Natural killer cell (primary cell): ENCODE measurements around the gene ZGPAT. TPM values are rescaled to one million over a fixed set of nuclear protein-coding genes. Genes with fewer than 3 reads are reported as not detected.
A peak's percentile ranks its signal among the peaks of the same experiment; 100 is the strongest.

Experiments
- ATAC-seq, 3 donors: fragments of 150-1000 bp in 2 of 3; fragments of 200-7000 bp in 1 of 3; cut with Tn5 transposase; 1 replicate in 1 of 3; 2 replicates in 2 of 3; pipeline ENCODE4 v1.10.0; 2021; ENCODE audit warnings: mild to moderate bottlenecking in 2 of 3, moderate library complexity in 2 of 3
- DNase-seq, 2 donors: peaks; one replicate each; pipeline versions ENCODE4 v3.0.0 to v3.0.0-alpha.2; 2013 to 2021; ENCODE audit warnings: mixed read lengths in 1 of 2
- H3K27ac ChIP-seq: one replicate; pipeline ENCODE4 v1.5.1; 2013; ENCODE audit warnings: mild to moderate bottlenecking, low read length
- H3K27me3 ChIP-seq: one replicate; pipeline ENCODE4 v1.6.1; 2013; ENCODE audit warnings: low read length; ENCODE audit not compliant: control insufficient read depth, insufficient read depth
- H3K36me3 ChIP-seq: one replicate; pipeline ENCODE4 v1.6.1; 2013; ENCODE audit warnings: low read length; ENCODE audit not compliant: control insufficient read depth, insufficient read depth
- H3K4me1 ChIP-seq: one replicate; pipeline ENCODE4 v1.6.1; 2013; ENCODE audit warnings: low read length; ENCODE audit not compliant: control insufficient read depth, insufficient read depth
- H3K4me3 ChIP-seq: one replicate; pipeline ENCODE4 v1.5.1; 2013; ENCODE audit warnings: low read length
- H3K9me3 ChIP-seq: one replicate; pipeline ENCODE4 v1.6.1; 2013; ENCODE audit warnings: low read length; ENCODE audit not compliant: control insufficient read depth, insufficient read depth
- H3K27ac Mint-ChIP-seq, 2 donors: one replicate each; pipeline ENCODE4 v1.8.0; 2022; ENCODE audit warnings: mild to moderate bottlenecking in 2 of 2, mixed read lengths in 2 of 2, moderate library complexity in 1 of 2
- H3K27me3 Mint-ChIP-seq, 2 donors: one replicate each; pipeline ENCODE4 v1.8.0; 2022; ENCODE audit warnings: low read depth in 2 of 2, mixed read lengths in 2 of 2
- H3K36me3 Mint-ChIP-seq: one replicate; pipeline ENCODE4 v1.8.0; 2022; ENCODE audit warnings: mixed read lengths
- H3K4me1 Mint-ChIP-seq, 2 donors: one replicate each; pipeline ENCODE4 v1.8.0; 2022; ENCODE audit warnings: mixed read lengths in 2 of 2
- H3K4me3 Mint-ChIP-seq: one replicate; pipeline ENCODE4 v1.8.0; 2022; ENCODE audit warnings: mild to moderate bottlenecking, moderate library complexity, mixed read lengths
- H3K9me3 Mint-ChIP-seq, 2 donors: one replicate each; pipeline ENCODE4 v1.8.0; 2022; ENCODE audit warnings: mixed read lengths in 2 of 2
- CTCF ChIP-seq: fragments of 200-600 bp; IDR thresholded peaks from one replicate; pipeline ENCODE4 v1.8.0; 2022; ENCODE audit warnings: antibody characterized with exemption
- WGBS: methylation state at CpG from one replicate; pipeline ENCODE4 v1.1.7; 2013; ENCODE audit warnings: missing lambda C conversion rate; ENCODE audit not compliant: insufficient coverage; 5-methylcytosine and 5-hydroxymethylcytosine counted together
- intact Hi-C: fragments of 100-400 bp; cut with micrococcal nuclease; formaldehyde crosslinking; loops from one replicate; pipeline ENCODE4 v1.14.2; 2022
- total RNA-seq, 4 donors: library from RNA; stranded (reverse); fragments of 120-200 nt in 1 of 4; gene quantifications; one replicate each; pipeline versions ENCODE4 v1.2.3 to v1.2.4, GENCODE V29; 2013 to 2022

Gene ZGPAT
- total RNA-seq, 3 donors from 2014 or later (not counting 1 experiment from before 2014, with no cell fraction given) = 39.3 to 47.7 (median 46.1) TPM

GRCh38 chr20:63662813-63663189 lies 45.0 kb upstream of the ZGPAT start:
- Mint-ChIP-seq H3K4me1 (peaks cover 18 to 21% of the 10 kb centered on the region in 2 donors), H3K4me3 (no peak overlapping the region), H3K36me3 (no peaks in the 10 kb centered on the region), H3K27ac (no peak overlapping the region), H3K27me3 (no peaks in the 10 kb centered on the region), H3K9me3 (no peaks in the 10 kb centered on the region)
- Histone ChIP-seq H3K27ac (no peak overlapping the region), H3K36me3 (peaks cover 17% of the 10 kb centered on the region), H3K4me3 (no peak overlapping the region), H3K9me3 (no peaks in the 10 kb centered on the region), H3K27me3 (no peaks in the 10 kb centered on the region), H3K4me1 (peaks cover 14% of the 10 kb centered on the region)
- no peak for ATAC-seq
- 95% methylated on average over 9 of the region's 9 CpGs for WGBS
- DNase-seq = no peak
- intact Hi-C loops = no loop called here
- TF ChIP-seq CTCF = no peak

- Mint-ChIP-seq H3K9me3 (no peaks in the 10 kb centered on the region), H3K27me3 (no peaks in the 10 kb centered on the region), H3K4me3 (peak overlapping the region; percentile 4), H3K36me3 (no peaks in the 10 kb centered on the region), H3K4me1 (peaks cover 11 to 14% of the 10 kb centered on the region in 2 donors), H3K27ac (no peak overlapping the region)
- Histone ChIP-seq H3K27me3 (no peaks in the 10 kb centered on the region), H3K9me3 (no peaks in the 10 kb centered on the region), H3K4me3 (no peak overlapping the region), H3K36me3 (peaks cover 17% of the 10 kb centered on the region), H3K27ac (no peak overlapping the region), H3K4me1 (peaks cover 10% of the 10 kb centered on the region)
- ATAC-seq (no peak), DNase-seq (no peak)
- intact Hi-C loops = no loop called here
- 96% methylated on average over 26 of the region's 26 CpGs for WGBS
- TF ChIP-seq CTCF = no peak
These were observed 44.3 kb upstream of the ZGPAT start for GRCh38 chr20:63663332-63664066.

GRCh38 chr20:63664143-63664851 lies 43.5 kb upstream of the ZGPAT start:
- H3K36me3 ChIP-seq = peaks cover 17% of the 10 kb centered on the region
- H3K36me3 Mint-ChIP-seq = no peaks in the 10 kb centered on the region

More at GRCh38 chr20:63664143-63664851, 43.5 kb upstream of the ZGPAT start:
- Mint-ChIP-seq H3K9me3 (no peaks in the 10 kb centered on the region), H3K4me3 (no peak overlapping the region), H3K4me1 (peaks cover 5 to 6% of the 10 kb centered on the region in 2 donors), H3K27me3 (no peaks in the 10 kb centered on the region), H3K27ac (no peak overlapping the region)
- no peak for ATAC-seq
- TF ChIP-seq CTCF = no peak
- no peak overlapping the region for H3K4me3 ChIP-seq
- intact Hi-C loops = no loop called here
- H3K9me3 ChIP-seq = no peaks in the 10 kb centered on the region
- 96% methylated on average over 22 of the region's 22 CpGs for WGBS
- no peak overlapping the region for H3K27ac ChIP-seq
- DNase-seq = no peak
- no peaks in the 10 kb centered on the region for H3K27me3 ChIP-seq
- peaks cover 2% of the 10 kb centered on the region for H3K4me1 ChIP-seq
